ENCODE measurements around the gene OS9. TPM values are rescaled to one million over a fixed set of nuclear protein-coding genes. Genes with fewer than 3 reads are reported as not detected.

Gene OS9
- total and polyA plus RNA-seq, 9 of the 15 experiments (the other 6 are each of a cell fraction or from before 2014, with no cell fraction given): 4.6 to 105 (median 89.5) TPM

- Histone ChIP-seq H3K79me2 (ENCODE audit: control insufficient read depth, insufficient read depth, low read length) (no peaks in the 10 kb centered on the region), H3K4me3 (peak overlapping the region; percentile 38), H2AFZ (ENCODE audit: low read depth, low read length) (peak overlapping the region; percentile 94), H3K4me1 (replicated peaks in 1 of 2; ENCODE audit: control insufficient read depth in 2 of 2, insufficient read depth in 2 of 2, low read length in 2 of 2) (peaks cover 9 to 31% of the 10 kb centered on the region in 2 experiments; a peak in 4 of 5 replicates), H3K9me3 (replicated peaks; ENCODE audit: control insufficient read depth, insufficient read depth, low read depth, low read length) (no peaks in the 10 kb centered on the region), H3K27me3 (ENCODE audit: control insufficient read depth in 2 of 2, insufficient read depth in 2 of 2, low read length in 2 of 2) (peaks cover 20 to 59% of the 10 kb centered on the region in 2 experiments), H4K20me1 (replicated peaks; ENCODE audit: control insufficient read depth, insufficient read depth, low read length) (no peaks in the 10 kb centered on the region), H3K9me1 (ENCODE audit: control insufficient read depth, insufficient read depth, low read length) (peaks cover 4% of the 10 kb centered on the region), H3K9ac (ENCODE audit: insufficient read depth in 1 of 2, low read depth in 2 of 2, low read length in 2 of 2) (peak overlapping the region; percentile 51 to 87), H3K27ac (ENCODE audit: extremely low read depth, low read depth, low read length) (peak overlapping the region; percentile 11; the same call in 2 of the 3 replicates), H3K36me3 (ENCODE audit: control insufficient read depth, insufficient read depth, low read length) (no peaks in the 10 kb centered on the region), H3K4me2 (ENCODE audit: insufficient read depth, low read length) (peak overlapping the region; percentile 81)
- peak; percentile 77 to 85 (median 82) for DNase-seq (ENCODE audit: extremely low read depth in 1 of 4, low spot score in 3 of 4)
- ATAC-seq: peak; percentile 93
- in situ Hi-C loops (cut with MboI): no loop called here
- ChIA-PET POLR2A (interaction anchor here (0.5 to 3.5 kb wide), 10 partner anchors 9 to 239 kb away, joined by 3 to 15 read pairs (median 3); partner anchors contain the start of genes CDK4, DDIT3, PIP4K2C and TSPAN31), CTCF (ENCODE audit: low intra/inter-chr PET ratio) (interaction anchor here (0.6 to 2.3 kb wide), 2 partner anchors 103 to 153 kb away, joined by 3 to 17 read pairs; partner anchors contain the start of gene B4GALNT1)
- intact Hi-C loops (cut with micrococcal nuclease): loop anchor here (1.0 to 5.0 kb wide), 4 partner anchors 103 to 273 kb away; partner anchors contain the start of genes B4GALNT1, DDIT3 and MBD6
- peak; percentile 85 for FAIRE-seq
- no TSS peak for BruUV-seq (replicated peaks)
- under 1% methylated on average over 44 of the region's 49 CpGs for WGBS (ENCODE audit: insufficient coverage, low coverage, missing lambda C conversion rate)
- no peak for TF ChIP-seq MTA2 (IDR thresholded peaks at IDR 0.05; ENCODE audit: low read depth)
- TF ChIP-seq HDAC2 (IDR thresholded peaks at IDR 0.05): 0 out of 2 replicates have a peak, but pooled peaks have one; percentile 26
- no peak for TF ChIP-seq THAP12 (CRISPR knock-in tag; IDR thresholded peaks at IDR 0.05)
- TF ChIP-seq YY1 (IDR thresholded peaks at IDR 0.05; ENCODE audit: borderline replicate concordance in 1 of 3, control insufficient read depth in 1 of 3, extremely low read depth in 1 of 3, insufficient read depth in 3 of 3, insufficient read length in 1 of 3, insufficient replicate concordance in 2 of 3, low read depth in 1 of 3, low read length in 2 of 3): peak in 2 of 3 experiments; percentile 8 to 41
- TF ChIP-seq TRIM24 (IDR thresholded peaks at IDR 0.05): peak in 1 of 2 experiments; percentile 31; a peak in 1 of 4 replicates
- TF ChIP-seq NUFIP1 (IDR thresholded peaks at IDR 0.05; ENCODE audit: partially characterized antibody): no peak
- peak; percentile 26; the same call in 1 of the 2 replicates for TF ChIP-seq PHF8 (IDR thresholded peaks at IDR 0.05; ENCODE audit: borderline replicate concordance, low read length)
- no peak for TF ChIP-seq ZNF239 (CRISPR knock-in tag; IDR thresholded peaks at IDR 0.05)
- TF ChIP-seq RBFOX2 (IDR thresholded peaks at IDR 0.05; ENCODE audit: low read depth, low read length): peak; percentile 77
- TF ChIP-seq PTBP1 (IDR thresholded peaks at IDR 0.05; ENCODE audit: low read depth, low read length): no peak
- 0 out of 4 replicates have a peak, but pooled peaks of 1 of the 2 experiments have one; percentile 42 for TF ChIP-seq TEAD1 (CRISPR knock-in tag; IDR thresholded peaks at IDR 0.05)
- peak; percentile 46; the same call in 1 of the 2 replicates for TF ChIP-seq ZNF511 (CRISPR knock-in tag; IDR thresholded peaks at IDR 0.05)
- peak; percentile 71; the same call in 1 of the 2 replicates for TF ChIP-seq STAG1 (CRISPR knock-in tag; IDR thresholded peaks at IDR 0.05; ENCODE audit: borderline replicate concordance)
Observed at GRCh38 chr12:57735952-57736740, 42.2 kb downstream of the OS9 start.
